PFSK-1 (cell line): ENCODE measurements around the gene YBEY.

Source experiments
- FOXP2 ChIP-seq: optimal IDR thresholded peaks from 2 replicates; pipeline ENCODE3; 2011; ENCODE audit warnings: borderline replicate concordance, control low read depth, inconsistent platforms; ENCODE audit not compliant: insufficient read depth; ENCODE audit errors: extremely low read length, extremely low read depth
- POLR2AphosphoS5 ChIP-seq: IDR thresholded peaks from 2 replicates; pipeline ENCODE4 v1.6.1; 2012; ENCODE audit warnings: low read depth, mild to moderate bottlenecking, control low read depth, low read length, moderate library complexity
- REST ChIP-seq, 2 experiments: IDR thresholded peaks; 2 replicates each; pipeline versions ENCODE4 v1.6.1 to v1.8.0; 2011 to 2012; ENCODE audit warnings: low read depth in 2 of 2, low read length in 2 of 2, control low read depth in 1 of 2, inconsistent platforms in 1 of 2, mild to moderate bottlenecking in 1 of 2, moderate library complexity in 1 of 2; ENCODE audit not compliant: insufficient read depth in 1 of 2
- SIN3A ChIP-seq: IDR thresholded peaks from 2 replicates; pipeline ENCODE4 v1.6.1; 2012; ENCODE audit warnings: mild to moderate bottlenecking, low read length, moderate library complexity, borderline replicate concordance; ENCODE audit not compliant: insufficient read depth
- TAF1 ChIP-seq: IDR thresholded peaks from 2 replicates; pipeline ENCODE4 v1.6.1; 2012; ENCODE audit warnings: low read length, control low read depth, borderline replicate concordance; ENCODE audit not compliant: insufficient read depth

GRCh38 chr21:46269466-46269865, 16.7 kb upstream of the YBEY start:
- no peak for TF ChIP-seq REST (IDR thresholded peaks at IDR 0.05; ENCODE audit: insufficient read depth in 1 of 2, low read depth in 2 of 2, low read length in 2 of 2)
- TF ChIP-seq POLR2AphosphoS5: no peak
- TF ChIP-seq TAF1: no peak
- TF ChIP-seq SIN3A: no peak
- TF ChIP-seq FOXP2: no peak
